DMS79 (cell line): ENCODE measurements around the gene SRSF2.
"Not testable (repeated sequence)": the region's sequence is repeated elsewhere in the genome, so short reads cannot be mapped to it uniquely, and the experiment has no call there.

Source experiments
- DNase-seq: peaks from one replicate; lab custom pipeline; 2025; lab: John Stamatoyannopoulos, UW

SRSF2 gene

GRCh38 chr17:76737082-76737675 is at the start of gene SRSF2:
TSS of gene SRSF2 (minus strand) at chr17:76737331. CDS start at chr17:76737160, 171 bp downstream.
- DNase-seq: peak; percentile 93

DNA sequence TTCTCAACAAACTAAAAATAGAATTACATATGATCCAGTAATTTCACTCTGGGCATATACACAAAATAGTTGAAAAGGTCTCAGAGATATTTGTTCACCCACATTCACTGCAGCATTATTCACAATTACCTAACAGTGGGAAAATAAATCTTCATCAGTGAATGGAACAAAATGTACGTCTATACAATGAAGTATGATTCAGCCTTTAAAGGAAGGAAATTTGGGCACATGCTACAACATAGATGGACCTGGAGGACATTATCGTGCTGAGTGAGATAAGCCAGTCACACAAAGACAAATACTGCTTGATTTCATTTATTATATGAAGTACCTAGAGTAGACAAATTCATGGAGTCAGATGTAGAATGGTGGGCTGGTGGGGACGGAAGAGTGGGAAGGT is 47.8 kb upstream of the SRSF2 start:
- no peak for DNase-seq

DNA sequence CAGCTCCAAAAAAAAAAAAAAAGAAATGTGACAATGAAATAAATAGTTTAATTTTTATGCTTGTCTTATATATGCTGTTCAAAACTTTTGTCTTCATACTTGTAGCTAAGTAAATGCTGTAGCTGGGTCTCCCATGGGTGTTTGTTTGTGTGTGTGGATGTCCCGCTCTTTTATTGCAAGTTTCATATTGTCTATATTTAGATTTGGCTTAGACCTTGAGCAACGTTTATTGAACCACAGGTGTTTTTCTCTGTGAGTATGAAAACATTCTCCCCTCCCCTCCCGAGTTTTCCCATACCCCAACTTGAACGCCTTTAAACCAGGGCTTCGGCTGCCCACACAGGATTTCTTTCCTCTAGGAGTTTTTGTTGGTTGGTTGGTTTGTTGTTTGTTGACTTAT is 46.0 kb upstream of the SRSF2 start:
- no peak for DNase-seq

- no peak for DNase-seq
Measured at GRCh38 chr17:76781056-76781982, 44.2 kb upstream of the SRSF2 start.

- no peak for DNase-seq
Measured at GRCh38 chr17:76775021-76775600, 38.0 kb upstream of the SRSF2 start.

DNA sequence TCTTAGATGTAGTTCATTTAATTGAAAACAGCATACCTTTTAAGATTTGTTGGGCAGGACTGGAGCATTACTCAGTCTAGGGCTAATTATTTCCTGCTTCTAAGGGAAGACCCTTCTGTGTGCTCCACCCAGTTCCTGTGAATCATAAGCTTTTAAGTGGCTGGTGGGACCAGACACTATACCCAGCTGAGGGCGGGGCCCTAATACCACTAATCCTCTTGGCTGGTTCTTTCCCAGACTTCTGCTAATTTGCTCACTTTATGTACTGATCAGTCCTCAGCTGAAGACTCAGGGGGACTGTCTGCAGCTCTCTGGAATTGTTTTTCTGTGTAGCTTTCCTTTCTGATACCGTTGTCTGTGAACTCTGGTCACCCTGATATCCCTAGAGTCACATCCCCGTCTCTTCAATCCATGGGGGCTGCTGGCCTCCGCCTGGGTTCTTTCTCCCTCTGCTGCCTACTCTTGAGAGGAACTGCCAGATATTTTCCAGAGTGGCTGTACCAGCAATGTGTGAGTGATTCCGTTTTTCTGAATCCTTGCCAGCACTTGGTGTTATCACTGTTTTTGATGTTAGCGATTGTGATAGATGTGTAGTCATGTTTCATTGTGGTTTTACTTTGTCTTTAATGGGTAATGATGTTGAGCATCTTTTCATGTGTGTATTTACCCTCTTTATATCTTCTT is 35.9 kb upstream of the SRSF2 start:
- DNase-seq: no peak

- no peak for DNase-seq
Measured at GRCh38 chr17:76758570-76758969, 21.4 kb upstream of the SRSF2 start.

DNA sequence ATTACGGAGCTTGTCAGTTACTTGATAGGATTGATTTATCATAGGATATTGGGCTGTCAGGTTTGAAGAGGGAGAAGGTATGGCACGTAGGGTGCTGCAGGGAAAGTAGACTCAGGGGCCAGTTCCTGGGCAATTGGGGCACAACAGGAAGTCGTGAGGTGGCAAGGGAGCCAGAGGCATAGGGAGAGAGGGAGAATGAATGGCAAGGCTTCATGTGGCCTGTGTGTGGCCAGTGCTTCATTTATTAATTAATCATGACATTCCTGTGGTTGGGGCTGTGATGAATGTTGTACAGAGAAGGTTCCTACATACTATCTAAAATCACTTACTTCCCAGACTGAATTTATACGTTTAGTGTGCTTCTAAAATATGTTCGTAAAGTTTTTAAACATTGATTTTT is 20.1 kb upstream of the SRSF2 start:
- no peak for DNase-seq

DNA sequence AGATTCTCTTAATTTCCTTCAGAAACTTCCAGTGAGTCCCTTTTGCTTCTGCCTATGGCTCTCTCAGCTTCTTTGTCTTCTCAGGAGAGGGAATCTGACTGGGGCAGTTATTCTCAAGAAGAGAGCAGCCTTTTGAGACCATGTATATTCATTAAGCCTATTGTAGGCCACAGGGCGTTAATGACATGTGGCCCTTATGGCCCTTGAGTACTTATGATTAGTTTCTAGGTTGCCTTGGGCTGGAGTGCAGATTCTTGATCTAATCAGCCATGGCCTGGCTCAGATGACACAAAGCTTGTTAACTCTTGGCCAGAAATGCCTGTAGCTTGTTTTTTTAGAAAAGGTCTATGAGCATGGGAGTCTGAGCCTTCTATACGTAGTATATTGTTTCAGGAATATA is 18.2 kb upstream of the SRSF2 start:
- no peak for DNase-seq

- DNase-seq: no peak
Measured at GRCh38 chr17:76753061-76753961, 16.2 kb upstream of the SRSF2 start.

- no peak for DNase-seq
Measured at GRCh38 chr17:76752006-76752405, 14.9 kb upstream of the SRSF2 start.

DNA sequence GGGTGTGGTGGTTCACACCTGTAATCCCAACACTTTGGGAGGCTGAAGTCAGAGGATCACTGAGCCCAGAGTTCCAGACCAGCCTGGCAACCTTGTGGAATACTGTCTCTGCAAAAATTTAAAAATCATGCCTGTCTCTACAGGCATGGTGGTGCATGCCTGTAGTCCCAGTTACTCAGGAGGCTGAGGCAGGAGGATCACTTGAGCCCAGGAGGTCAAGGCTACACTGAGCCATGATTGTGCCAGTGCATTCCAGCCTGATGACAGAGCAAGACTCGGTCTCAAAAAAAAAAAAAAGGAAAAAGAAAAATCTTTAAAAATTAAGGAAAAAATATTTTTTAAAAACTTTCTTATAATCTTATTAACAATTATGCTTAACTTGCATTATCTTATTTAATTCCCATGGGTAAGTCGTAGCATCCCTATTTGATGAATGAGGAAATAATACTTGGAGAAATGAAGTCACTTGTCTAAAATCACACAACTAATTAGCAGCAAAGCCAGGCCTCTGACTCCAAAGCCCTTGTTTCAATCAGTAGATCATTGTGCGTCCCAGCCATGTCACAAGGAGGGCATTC is 14.4 kb upstream of the SRSF2 start:
- no peak for DNase-seq

DNA sequence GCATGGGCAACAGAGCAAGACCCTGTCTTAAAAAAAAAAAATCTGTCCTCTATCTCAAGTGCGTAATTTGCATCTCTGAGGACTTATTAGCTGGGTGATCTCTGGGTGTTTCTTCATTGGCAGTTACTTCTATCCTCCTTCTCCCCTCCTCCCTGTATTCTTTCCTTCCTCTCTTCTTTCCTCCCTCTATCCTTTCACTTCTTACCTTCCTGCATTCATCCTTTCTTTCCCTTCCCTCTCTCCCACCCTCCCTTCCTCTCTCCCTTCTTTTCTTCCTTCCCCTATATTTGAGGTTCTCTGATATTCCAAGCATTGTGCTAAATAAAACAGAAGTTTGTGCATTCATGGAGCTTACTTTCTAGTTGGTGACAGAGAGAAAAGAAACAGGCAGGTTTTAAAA is 11.5 kb upstream of the SRSF2 start:
- no peak for DNase-seq

DNA sequence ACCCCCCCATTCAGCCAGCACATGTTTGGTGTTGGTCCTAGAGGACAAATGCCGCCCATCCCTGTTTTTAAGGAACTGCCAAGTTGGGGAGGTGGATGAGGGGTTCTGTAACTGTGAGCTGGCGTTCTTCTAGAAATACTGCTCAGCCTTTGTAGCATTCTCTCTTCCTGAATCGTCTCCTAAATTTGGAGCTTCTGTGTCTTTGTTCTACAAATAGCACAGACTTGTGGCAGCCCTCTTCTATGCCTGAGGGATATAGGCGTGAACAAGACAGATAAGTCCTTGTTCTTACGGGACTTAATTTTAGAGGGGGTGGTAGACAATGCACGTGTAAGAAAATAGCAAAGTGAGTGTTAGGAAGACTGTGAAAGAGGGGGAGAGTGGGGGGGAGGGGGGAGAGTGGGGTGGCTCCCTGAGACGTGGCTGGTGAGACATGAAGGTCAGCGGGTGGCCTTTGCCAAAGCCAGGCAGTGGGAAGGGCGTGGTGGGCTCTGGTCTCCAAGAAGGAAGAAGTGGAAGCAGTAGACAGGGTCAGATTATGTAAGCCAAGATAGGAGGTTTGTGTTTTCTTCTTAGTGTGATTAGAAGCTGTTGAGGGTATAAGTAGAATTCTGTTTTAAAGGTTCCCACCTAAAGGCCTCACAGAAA is 10.7 kb upstream of the SRSF2 start:
- DNase-seq: no peak

- not testable (repeated sequence) for DNase-seq
Measured at GRCh38 chr17:76745785-76746184, 8.7 kb upstream of the SRSF2 start.

DNA sequence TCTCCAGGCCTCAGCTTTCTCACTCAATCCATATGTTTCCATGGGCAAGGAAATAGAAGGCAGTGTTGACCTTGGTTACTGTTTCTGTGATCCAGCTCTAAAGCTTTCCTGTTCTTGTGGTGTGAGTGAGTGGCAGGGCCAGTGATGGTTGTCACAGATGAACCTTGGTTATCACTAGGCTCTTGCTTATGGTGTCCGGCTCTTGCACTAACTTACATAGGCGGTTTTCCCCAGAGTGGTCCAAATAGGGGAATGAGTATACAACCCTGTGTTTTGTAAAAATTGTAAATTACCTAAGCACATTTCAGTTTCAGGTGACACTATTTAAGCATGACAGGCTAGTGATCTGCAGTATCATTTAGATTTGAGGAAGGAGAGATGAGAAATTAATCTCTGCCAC is 7.6 kb upstream of the SRSF2 start:
- no peak for DNase-seq

GRCh38 chr17:76742958-76743357 is 5.8 kb upstream of the SRSF2 start:
- DNase-seq: no peak

DNA sequence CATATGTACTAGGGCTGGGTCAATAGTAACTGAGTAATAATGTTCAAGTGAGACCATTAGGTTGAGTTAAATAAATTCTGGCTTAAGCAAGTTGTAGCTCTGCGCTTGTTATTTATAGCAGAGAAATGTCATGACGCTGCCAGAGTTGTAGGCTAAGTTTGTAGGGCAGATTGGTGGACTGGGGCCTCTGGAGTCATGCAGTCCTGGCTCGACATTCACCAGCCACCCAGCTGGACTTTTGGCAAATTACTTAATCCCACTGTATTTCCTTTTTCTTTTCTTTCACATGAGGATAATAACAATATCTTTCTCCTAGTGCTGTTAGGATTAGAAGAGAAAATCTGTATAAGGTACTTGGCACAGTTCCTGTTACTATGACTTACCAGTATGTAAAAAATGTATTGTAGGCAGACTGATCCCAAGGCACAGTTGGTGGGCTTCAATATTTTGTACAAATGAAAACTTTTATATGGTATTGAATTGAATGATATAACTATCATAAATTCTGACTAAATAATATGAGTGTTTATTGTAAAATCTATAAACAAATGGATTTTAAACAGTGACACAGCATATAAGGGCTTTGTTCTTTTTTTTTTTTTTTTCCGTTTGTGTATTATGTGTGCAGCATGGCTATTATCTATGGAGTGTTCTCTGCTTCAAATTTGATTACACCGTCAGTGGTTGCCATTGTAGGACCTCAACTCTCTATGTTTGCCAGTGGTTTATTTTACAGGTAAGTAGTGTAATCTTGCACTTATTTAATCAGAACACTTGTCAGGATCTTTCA is 3.4 kb upstream of the SRSF2 start:
- DNase-seq: no peak

DNA sequence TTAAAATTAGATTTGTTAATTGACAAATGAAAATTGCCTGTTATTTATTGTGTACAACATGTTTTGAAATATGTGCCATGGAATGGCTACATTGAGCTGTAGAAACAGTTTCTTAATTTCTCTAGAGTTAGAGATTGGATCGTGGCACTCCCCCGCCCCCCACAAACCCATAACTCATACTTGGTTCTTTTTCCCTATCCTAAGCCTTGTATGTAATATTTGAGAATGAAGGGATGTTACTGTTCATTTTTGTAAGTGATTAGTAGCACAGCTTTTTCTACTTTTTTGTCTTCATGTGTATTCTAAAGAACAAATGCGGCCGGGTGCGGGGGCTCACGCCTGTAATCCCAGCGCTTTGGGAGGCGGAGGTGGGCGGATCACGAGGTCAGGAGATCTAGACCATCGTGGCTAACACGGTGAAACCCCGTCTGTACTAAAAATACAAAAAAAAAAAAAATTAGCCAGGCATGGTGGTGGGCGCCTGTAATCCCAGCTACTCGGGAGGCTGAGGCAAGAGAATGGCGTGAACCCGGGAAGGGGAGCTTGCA is 2.5 kb upstream of the SRSF2 start:
- not testable (repeated sequence) for DNase-seq

DNA sequence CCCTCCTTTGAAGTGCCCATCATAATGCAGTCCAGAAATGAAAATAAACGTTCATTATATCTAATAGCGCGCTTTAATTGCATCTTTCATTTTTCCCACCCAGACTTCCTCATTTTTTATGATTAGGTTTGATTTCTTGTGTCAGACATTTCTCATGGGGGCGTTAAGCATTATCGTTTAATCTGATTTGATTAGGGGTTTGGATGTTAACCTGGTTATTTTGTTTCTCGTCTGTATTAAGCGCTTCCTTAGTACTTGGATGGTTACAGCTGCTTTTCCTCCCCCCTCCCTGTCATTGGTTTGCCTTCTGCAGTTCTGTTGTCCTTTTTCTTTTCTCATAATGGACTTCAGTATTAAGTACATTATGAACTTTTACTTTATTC is 1.3 kb upstream of the SRSF2 start:
- no peak for DNase-seq
